Activated CD4-positive, alpha-beta T cell treated with anti-CD3 and anti-CD28 coated beads for 24 hours (primary cell): ENCODE results near the gene GRIA3.
"Not testable (repeated sequence)": the region's sequence is repeated elsewhere in the genome, so short reads cannot be mapped to it uniquely, and the experiment has no call there.

ENCODE experiments used
- DNase-seq, 2 donors: peaks; one replicate each; pipeline ENCODE4 v3.0.0-alpha.2; 2020; ENCODE audit warnings: low read depth in 2 of 2

GRIA3 gene

DNA sequence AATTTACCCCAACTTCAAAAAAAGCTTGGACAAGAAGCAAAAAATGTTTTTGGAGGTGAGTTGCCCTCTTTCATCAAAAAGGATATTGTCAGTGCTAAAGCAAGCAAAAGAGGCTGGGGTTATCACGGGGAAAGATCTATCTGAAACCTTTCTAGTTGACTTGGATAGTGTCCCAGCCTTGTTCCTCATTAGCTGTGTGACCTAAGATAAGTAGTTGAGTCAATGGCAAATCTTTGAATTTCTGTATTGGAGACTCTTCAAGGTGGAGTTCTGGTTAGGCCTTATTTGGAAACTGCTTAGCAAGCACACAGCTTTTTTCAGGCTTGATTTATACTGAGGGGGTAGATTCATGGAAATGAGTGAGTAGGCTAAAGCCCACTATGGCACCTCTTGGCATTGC lies 271.6 kb downstream of the GRIA3 start:
- no peak for DNase-seq

DNA sequence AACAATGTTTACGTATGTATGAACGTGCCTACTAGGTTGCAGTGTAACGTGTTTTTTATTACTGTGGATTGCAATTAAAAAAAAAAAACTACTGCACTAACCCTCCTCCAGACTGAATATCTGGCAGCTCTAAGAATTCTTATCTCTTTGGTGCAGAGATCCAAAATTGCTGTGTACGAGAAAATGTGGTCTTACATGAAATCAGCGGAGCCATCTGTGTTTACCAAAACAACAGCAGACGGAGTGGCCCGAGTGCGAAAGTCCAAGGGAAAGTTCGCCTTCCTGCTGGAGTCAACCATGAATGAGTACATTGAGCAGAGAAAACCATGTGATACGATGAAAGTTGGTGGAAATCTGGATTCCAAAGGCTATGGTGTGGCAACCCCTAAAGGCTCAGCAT lies 280.6 kb downstream of the GRIA3 start:
- DNase-seq = no peak

DNA sequence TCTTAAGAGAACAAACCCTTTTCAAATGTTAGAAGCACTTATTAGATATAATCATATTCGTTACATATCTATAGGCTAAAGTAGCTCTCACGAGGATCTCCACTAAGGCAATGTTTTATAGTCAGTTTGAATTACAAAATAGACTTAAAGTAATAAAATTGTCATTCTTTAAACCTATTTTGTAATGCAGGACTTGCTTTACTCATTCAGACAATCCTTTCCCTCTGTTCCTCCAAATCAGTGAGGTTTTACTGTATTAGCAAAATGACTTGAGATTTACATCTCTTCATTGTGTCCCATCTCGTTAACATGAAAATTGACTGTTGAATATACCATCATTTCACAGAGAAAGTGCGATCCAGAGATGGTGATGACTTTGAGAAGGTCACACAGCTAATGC lies 284.4 kb downstream of the GRIA3 start:
- no peak for DNase-seq

DNA sequence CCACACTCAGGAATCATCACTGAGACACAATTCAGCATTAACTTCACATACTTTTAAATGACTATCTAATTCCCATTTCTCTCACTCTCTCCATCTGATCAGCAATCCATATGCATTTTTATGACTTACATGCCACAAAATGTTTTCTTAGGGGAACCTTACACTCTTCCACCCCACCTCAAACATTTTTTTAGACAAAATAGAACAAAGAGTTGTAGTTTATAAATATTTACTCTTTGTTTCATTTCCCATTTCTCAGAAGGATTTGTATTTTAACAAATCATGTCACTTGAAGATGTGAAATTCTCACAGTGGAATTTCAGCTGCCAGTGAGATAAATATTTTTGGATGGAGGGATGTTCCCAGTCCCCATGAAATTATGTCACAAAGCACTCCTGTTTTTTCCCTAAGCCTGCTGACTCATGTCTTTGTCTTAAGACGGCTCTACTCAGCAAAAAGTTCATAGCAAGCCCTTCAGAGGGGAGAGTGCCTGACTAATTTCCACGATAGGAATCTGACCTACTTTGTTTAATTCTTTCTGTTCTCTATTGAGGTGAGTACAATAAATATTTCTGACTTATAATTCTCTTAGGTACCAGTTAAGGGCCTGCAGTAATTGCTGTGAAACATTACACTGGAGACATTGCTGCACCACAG lies 291.1 kb downstream of the GRIA3 start:
- no peak for DNase-seq

DNA sequence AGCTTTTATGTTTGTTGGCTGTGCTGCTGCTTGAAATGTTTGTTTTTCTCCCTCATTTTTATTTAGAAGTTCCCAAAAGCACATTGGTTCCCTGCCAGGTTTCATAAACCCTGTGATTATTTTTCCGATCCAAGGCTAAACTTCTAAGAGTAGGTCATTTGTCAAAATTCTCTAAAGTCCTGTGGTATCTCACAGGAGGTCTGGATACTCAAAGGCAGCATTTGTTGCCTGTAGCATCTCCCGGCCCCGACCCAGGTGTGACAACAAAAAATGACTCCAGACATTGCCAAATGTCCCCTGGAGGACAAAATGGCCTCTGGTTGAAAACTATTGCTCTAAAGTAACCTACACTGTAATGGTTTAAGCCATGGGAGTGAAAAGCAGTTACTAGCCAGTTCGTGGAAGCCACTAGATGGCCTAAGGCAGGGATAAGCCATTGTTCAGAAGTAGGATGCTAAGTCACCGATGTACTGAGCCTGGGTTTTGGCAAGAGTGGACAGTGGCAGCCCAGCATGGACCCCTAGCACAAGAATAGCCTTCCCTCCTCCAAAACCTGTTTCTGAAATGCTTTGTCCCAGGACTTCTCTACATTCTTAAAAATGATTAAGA lies 292.6 kb downstream of the GRIA3 start:
- DNase-seq = no peak

DNA sequence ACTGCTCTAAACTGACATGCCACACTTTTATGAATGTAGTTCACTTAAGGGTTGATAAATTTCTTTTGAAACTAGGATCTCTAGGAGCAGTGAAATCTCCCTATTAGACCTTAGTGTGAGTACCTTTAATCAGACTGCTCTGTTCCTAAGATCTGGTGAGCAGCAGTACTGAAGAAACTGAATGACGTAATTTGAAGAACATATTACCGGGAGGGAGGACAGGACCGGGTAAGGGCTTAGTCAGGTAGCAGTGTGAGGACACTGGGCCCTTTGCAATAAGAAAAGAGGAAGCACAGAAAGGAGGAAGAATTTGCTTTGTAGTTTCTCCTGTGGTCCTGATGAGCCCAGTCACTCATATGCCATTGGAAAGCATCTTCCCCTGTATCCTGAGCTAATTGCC lies 293.6 kb downstream of the GRIA3 start:
- no peak for DNase-seq

DNA sequence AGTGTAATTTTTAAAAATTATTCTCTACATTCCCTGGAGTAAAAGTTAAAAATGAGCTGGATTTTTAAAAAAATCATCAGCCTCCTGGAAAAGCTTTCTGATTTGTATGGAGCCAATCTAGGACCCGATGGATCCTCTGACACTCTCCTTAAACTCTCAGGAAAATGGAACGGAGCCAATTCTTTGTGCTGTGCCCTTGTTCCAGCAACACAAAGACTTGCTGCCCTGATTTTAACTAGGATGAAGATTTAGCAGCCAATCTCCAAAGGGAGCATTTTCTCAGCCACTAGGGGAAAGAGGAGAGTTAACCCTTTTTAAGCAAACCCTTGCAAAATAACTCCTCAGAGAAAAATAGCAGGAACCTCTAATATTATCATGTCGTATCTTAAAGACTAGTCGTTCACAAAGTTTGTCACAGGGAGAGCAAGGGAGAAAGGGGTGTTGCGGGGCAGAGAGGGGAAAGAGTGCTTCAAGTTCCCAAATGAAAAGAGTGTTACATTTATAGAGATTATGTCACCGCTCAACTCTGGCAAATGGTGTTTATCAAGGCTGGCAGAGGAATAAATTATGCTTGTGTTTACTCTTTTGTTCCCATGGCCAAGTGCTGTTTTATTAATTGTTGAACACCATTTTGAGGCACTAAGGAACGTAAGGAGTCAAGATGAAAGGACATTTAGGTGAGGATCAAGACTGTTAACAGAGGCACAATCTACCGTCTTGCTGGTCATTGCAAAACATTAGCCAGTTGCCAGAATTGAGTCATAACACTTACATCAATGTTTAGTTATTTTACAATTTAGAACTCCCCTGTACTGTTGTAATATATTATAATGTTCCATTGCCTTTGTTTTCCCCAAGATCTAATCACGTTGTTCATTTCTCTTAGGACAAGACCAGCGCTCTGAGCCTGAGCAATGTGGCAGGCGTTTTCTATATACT lies 298.1 kb downstream of the GRIA3 start:
- no peak for DNase-seq

DNA sequence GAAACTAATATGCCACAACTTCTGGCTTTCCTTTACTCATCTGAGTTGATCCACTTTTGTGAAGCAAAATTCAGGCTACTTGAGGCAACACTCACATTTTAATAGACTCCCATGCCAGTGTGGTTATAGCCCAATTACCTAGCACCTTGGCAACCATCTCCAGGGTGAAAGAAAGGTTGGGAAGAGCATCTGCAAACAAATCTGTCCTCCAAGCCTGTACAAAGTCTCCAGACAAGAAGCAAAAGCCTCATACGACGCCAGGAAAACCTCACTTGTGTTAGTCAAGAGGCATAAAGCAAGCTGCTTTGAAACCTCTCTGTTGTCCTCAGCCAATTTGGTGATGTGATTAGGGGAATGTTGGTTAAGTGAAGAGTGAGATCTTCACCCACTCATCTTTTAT lies 302.2 kb downstream of the GRIA3 start:
- no peak for DNase-seq

DNA sequence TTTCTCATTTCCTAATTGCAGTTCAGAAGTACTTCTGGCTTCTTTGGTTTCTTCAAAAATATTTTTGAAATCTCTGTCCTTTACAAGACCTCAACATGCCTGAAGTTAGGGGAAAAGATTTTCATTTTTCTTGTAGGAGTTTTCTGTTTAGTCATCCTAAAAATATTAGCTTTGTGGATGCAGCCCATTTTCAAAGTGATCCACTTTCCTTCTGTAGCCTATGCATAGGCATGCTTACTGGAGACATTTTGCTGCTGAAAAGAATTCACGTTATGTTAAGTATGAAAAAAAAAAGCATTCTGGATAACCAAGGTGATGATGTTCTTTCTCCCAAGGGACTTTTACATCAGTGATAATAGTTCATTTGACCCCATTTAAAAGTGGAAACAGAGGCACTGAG lies 303.2 kb downstream of the GRIA3 start:
- DNase-seq = no peak

DNA sequence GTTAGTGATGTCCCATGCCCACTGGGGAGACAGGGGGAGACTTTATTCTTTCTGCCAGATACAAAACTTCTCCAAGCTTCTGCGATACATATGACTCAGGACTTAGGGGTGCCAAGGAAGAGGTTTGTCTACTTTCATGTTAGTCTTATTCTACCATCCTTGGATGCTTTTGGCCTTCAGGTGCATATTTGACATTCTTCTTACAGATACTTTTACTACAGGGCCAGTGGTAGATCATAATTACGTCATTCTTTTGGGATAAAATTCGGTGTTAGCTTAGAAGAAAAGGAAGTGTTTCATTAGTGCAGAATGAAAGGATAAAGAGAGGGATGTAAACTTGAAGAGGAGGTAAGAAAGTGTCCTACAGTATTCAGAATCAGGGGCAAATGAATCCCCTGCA lies 303.6 kb downstream of the GRIA3 start:
- DNase-seq = no peak

DNA sequence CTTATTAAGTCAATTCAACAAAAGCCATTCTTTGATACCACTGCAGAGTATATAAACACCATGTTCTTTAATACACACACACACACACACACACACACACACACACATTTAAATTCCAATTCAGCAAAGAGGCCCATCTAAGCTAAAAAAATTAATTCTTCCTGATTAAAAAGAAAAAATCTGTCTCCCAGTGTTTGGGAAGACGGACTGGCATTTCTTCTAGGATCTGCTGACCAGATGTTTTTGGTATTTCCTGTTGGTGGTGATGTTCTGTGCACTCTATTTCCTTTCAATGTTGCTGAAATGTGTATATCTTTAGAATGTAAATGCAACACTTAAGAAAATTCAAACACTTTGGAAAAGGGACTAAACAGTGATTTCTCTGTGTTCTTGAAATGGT lies 304.9 kb downstream of the GRIA3 start:
- DNase-seq = no peak

DNA sequence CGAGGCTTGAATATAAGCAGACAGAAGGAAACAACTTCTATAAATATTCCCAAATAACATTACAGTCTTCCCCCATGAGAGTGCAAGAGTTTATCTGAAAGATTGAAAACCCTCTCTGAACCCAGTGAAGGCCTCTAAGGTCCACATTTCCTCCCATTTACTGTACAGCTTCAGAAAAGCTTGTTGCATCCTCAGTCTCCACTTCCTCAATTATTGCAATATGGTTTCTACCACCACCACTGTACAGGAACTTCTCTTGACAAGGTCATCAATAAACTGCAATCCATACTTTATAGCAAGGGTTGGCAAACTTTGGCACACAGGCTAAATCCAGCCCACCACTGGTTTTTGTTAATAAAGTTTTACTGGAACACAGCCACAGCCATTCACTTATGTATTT lies 309.8 kb downstream of the GRIA3 start:
- no peak for DNase-seq

DNA sequence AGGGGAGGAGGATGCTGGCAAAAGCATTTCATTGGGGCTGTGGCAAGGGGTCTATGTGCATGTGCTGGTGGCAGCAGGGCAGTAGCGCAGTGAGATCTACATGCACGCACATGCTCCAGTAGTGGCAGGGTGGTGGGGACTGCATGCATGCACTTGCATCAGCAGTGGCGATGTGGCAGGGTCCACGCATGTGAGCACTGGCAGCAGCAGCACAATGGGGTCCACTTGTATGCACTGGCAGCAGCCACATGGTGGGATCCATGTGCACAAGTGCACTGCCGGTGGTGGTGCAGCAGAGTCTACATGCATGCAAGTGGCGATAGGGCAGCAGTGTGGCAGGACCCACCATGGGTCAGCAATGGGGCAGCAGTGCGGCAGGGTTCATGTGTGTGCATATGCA lies 315.7 kb downstream of the GRIA3 start:
- no peak for DNase-seq

DNA sequence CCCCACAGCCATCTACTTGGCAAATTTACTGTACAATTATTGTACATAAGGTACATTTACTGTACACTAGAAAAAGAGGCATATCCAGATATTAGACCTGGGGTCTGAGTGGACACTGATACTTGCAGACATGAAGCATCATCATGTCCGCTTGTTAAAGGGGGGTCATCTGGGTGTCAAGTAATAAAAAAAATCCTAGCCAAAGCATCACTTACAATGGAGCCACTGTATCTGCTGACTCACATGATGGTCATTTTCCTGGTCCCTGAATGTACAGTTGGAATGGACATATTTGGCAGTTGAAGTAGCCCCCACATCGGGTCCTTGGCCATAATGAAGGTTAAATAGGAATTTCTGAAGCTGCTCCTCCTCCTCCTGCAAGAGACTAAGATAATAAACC lies 320.0 kb downstream of the GRIA3 start:
- DNase-seq = no peak

DNA sequence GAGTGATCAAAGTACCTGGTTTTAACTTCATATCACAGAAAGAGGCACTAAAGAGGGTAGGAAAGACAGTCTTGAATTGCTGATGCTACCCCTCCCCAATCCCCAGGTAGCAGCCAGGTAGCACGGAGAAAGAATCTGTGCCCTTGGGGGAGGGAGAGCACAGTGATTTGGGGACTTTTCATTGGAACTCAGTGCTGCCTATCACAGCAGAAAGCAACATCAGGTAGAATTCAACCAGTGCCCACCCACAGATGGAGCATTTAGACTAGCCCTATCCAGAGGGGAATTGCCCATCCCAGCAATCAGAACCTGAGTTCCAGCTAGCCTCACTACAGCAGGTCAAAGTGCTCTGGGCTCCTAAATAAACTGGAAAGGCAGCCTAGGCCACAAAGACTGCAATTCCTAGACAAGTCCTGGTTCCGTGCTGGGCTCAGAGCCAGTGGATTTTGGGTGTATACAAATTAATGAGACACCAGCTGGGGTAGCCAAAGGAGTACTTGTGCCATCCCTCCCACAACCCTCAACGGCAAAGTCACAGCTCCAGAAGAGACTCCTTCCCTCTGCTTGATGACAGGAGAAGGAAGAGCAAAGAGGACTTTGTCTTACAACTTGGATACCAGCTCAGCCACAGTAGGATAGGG lies 320.7 kb downstream of the GRIA3 start:
- no peak for DNase-seq

DNA sequence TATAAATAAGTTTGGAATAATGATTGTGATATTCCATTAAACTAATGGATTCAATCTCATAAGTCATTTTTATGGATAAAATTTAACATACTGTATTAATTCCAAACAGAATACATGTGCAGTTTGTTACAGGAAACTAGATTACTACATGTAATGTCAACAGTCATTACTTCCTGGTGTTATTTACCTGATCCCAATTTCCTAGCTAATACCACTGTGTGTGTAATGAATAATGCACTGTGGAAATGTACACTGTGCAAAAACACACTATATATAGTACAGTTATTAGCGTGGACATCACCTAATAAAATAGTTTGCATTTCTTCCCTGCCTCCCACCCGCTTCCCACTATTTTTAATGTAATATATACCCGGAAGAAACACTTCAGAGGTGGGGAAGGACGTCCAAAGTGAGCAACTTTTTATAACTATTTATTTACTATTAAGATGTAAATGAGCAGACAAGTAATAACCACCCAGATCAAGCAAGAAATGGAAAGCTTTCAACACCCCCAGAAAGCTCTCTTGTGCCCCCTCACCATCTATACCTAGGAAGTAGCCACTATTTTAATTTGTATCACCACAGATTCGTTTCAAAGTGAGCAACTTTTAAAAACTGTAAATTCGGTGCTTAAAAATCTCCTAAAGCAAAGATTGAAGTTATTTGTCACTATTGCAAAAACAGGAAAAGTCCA lies 329.7 kb downstream of the GRIA3 start:
- no peak for DNase-seq

DNA sequence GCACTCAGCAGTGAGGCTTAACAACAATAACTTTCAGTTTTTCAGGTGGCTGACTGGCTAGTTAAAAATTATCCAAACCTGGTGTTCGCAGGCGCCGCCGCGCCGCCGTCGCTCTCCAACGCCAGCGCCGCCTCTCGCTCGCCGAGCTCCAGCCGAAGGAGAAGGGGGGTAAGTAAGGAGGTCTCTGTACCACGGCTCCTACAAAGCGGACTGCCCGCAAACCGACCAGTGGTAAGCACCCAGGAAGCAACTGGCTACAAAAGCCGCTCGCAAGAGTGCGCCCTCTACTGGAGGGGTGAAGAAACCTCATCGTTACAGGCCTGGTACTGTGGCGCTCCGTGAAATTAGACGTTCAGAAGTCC lies 330.2 kb downstream of the GRIA3 start:
- DNase-seq = not testable (repeated sequence)

DNA sequence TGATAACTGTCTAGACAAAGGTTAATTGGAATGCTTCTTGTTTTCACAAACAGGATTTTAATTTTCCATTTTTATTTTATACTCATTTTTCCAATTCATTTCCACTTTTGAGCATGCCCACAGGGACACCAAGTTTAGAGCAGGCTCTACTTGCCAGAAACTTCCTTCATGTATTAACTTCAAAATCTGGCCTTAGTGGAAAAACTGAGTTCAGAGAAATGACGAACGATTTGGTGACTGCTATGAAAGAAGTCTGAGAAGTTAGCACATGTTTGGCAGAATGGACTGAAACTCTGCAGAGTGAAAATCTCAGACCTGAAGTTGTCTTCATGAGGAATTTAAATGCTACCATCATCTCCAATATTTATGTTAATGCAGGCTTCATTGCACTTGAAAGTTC lies 334.7 kb downstream of the GRIA3 start:
- no peak for DNase-seq

DNA sequence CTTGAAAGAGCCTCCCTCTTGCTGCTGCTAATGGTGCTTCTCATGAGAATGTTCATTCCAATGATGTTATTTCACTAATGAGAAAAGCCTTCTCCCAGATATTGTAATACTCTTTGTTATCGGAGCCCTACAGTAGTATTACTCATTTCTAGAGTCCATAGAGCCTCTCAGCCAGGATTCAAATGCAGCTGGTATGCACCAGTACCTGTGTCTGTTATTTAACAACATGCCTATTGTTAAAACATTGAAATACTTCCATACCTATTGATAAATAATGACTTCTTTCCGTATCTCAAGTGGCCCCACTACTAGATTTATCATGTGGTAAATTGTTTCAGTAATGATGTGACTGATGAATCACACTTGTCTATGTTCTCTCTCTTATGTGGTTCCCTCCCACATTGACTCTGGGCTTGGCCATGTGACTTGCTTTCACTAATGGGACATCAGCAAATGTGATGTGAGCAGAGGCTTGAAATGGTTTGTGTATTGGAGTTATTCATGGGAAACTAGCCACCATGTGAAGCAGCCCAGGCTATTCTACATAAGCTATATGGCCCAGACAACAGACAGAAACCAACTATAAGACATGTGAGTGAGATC lies 341.1 kb downstream of the GRIA3 start:
- DNase-seq = no peak

DNA sequence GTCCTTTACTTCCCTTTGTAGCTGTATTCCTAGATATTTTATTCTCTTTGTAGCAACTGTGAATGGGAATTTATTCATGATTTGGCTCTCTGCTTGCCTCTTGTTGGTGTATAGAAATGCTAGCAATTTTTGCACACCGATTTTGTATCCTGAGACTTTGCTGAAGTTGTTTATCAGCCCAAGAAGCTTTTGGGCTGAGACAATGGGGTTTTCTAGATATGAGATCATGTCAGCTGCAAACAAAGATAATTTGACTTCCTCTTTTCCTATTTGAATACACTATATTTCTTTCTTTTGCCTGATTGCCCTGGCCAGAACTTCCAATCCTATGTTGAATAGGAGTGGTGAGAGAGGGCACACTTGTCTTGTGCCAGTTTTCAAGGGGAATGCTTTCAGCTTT lies 346.6 kb downstream of the GRIA3 start:
- not testable (repeated sequence) for DNase-seq
